SIG-M5 treated with dmso at 0.1 percent for 504 hours (cell line): ENCODE results near the gene SLC7A14.

ENCODE experiments used
- DNase-seq: peaks from one replicate; lab custom pipeline; 2025; ENCODE audit not compliant: unreplicated experiment; lab: John Stamatoyannopoulos, UW

SLC7A14 gene

DNA sequence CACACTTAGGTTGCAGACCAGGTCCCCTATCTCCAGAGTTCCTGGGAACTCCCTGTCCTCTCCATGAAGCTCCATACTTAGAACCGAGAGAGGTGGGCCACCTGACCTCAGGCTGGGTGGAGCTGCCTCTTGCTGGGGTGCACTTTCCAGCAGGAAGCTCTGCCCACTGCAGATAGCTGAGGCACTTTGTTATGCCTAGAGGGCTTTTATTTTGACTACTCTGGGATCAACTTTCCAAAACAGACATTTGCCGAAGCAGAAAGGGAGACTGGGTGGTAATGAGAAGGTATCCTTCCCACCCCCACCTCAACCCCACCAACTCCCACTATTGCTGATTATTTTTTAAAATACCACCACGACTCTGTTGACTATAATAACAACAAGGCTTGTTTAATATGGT, 112.5 kb downstream of the SLC7A14 start:
- no peak for DNase-seq

DNA sequence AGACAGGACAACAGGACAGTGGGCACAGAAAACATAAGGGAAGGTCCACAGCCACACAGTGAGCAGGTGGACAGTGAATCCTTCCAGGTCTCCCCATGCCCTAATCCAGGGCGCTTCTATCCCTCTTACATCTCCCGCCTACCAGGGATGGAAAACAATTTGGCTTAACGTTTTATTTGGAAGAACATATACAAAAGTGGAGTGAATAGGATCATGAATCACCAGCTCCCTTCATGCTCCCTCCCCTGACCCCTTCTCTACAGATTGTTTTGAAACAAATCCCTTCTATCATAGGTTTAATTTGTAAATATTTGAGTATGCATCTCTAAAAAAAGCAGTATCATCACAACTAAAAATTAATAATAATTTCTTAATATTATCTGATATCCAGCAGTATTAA, 114.7 kb downstream of the SLC7A14 start:
- DNase-seq, result no peak

DNA sequence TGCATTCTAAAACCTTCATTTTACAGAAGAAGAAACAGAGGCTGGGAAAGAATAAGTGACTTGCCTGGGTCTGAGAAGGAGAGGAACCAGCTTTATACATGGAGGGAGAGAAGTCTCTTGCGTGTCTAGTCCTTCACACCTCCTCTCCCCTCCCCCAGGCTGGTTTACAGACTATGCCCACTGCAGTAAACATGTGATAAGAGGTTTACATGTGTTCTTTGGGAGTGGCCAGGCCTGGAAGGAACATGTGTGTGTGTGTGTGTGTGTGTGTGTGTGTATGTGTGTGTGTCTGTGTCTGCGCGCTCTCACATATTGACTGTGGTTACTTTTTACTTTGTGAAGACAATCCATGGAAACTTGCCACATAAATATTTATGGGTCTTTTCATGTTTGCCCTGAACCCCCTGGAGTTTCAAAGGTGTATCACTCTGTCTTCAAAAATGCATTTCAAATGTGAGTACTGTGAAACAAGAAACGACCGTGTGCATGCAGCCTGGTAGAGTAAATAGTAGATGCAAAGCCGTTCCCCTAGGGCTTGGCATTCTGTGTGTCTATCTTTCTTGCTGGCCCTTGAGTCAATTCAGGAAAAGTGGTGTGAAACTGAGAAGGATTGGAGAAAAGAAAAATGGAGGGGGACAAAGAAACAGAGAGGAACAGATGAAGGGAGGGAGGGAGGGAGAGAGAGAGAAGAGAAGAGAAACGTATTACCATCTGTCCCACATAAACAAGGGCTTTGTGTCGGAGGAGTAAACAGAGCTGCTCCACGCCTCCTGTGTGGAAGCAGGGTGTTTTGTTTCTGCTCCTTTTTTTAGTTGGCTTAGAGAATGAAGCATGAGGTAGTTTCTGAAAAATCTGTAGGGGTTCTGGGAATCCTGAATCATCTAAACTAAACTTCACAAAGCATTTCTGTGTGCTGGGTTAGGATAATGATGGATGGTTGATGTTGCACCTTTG, 115.5 kb downstream of the SLC7A14 start:
- no peak for DNase-seq

DNA sequence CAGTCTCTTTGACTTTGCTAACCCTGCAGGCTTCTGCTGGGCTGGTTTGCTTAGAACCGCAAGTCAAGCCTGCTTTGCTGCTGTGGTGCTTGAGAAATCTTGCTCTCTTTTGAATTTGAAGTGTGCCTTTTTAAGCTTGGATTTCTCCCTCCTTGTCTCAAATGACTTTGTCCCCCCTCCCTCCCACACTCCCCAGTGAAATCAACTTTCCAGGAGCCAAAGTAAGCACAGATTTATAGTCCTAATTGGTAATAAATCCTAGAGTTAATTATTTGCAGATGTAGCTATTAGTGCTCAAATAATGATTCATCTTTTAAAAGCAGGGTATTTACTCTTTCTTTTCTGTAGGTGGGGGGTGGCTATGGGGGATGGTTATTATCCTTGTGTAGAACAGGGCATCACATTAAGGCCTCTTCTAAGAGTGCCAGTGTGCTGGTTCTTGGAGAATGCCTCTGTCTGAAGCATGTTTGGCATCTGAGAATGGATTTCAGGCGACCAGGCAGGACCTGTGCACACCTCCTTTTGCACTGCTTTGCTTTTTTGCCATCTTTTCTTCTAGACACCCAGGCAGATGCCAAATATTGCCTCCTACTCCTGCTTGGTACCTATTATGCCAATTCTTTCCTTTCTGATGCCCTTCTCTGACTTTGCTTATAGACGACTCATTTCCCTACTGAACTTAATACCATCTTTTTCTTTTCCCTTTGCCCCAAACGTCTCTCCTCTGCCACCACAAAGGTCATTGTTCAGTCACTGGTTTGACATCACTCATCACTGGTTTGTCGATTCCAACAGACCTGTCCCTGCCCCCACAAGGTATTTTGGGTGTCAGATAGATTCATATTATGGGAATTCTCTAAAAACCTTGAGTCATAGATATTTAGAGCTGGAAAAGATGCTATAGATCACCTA, 116.5 kb downstream of the SLC7A14 start:
- DNase-seq, result no peak

DNA sequence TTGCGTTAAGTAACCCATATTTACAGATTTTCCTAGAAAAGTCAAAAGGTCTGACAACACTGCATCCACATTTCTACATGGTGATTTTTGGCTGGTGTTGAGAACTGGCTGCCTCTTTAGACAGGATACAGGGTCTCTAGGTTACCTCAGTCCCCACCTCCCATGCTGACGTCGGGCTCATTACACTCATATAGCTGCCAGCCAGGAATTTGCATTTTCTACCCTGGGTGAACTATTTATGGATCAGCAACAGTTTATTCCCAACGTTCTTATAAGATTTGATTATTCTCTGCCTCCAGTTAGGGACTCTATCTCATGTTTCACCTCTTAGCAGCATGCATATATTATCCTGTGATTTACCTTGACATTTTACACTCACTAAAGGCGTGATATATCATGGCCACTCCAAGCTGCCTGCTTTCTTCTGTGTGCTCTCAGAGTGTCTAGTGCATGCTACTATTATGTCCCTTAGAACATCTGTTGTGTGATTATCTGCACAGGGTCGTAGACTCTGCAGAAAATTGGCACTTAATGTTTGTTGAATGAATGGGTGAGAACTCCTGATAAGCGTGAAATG, 118.2 kb downstream of the SLC7A14 start:
- DNase-seq, result no peak

DNA sequence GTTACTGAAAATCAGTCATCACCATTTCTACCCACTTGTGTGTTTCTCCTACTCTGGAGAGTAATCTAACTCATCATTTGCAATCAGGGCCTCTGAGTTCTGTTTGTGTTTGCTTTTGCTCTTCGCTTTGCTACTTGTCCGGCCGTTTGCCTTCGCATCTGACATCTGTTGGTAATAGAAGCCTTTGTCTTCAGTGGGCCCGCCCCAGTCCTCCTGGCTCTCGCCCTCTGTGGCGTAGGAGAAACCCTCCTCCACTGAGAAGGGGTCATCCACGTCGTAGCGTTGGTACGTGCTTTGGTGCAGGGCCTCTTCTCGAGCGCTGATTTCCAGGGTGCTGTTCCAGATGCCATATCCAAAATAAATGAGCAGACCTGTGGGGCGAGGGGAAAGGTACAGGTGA, 118.9 kb downstream of the SLC7A14 start:
- DNase-seq, result no peak

DNA sequence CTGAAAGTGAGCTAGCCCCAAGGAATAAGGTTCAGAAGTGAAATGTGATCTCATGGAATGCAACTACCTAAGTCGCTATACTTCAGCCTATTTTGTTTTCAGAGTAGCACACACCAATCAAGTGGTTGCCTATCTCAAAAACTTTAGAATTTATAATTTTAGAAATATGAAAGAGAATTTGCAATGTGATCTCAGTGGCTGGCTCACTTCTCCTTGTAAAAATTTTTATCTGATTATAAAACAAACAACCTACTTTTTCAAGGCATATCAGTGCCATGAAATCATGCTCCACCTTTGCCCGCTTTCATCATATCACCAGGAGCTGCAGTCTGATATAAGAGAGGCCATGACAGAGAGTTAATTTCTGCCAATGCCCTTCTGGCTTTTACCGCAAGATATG, 119.9 kb downstream of the SLC7A14 start:
- no peak for DNase-seq

DNA sequence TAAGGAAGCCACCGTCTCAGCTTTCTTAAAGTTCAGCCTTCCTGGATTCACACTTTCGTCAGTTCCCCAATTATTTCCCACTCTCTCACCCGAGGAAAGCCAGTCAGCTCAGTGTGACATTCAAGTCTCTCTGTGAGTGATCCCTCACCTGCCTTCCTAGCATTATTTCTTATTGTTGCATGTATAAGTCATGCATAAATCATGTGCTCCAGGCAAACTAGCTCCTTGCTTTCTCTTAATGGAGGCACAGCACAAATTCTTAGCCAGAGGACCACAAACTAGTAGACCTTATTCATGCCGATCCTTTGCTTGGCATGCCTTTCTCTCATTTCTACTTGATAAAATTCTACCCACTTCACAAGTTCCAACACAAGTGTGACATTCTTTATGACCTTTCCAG, 122.9 kb downstream of the SLC7A14 start:
- no peak for DNase-seq

DNA sequence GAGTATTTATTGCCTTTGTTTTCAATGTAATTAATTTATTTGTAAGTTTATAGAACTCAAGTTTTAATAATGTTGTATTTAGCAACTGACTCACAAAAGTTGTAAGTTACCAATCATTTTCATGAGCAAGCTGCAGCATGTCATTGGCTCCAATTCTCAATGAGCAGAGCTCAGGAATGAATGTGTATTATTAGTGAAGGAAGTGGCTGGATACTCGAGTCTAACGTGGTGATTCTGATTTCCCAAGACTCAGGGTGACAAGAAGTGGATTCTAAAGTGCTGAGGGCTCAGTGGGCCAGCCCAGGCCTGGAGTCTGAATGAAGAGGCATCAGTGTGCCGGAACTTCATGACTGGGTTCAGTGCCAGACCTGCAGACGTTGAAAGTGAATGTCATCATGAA, 127.6 kb downstream of the SLC7A14 start:
- no peak for DNase-seq

DNA sequence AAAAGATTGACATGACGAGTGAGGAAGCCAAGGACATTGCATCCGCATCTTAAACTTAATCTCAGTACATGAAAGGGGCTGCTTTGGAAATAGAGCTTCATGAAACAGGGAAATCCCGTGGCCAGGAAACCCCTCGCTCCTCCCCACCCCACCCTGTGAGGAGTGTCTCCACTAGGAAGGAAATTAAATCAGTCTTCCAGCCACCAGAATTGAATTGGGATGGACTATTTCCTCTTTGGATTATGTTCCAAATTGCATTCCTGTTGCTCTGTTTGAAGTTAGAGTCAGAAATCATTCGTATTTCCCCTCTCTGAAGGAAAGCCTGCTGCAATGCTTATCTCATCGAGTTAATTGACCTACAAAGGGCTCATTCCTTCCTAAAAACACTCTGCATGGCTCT, 131.4 kb downstream of the SLC7A14 start:
- DNase-seq, result no peak

DNA sequence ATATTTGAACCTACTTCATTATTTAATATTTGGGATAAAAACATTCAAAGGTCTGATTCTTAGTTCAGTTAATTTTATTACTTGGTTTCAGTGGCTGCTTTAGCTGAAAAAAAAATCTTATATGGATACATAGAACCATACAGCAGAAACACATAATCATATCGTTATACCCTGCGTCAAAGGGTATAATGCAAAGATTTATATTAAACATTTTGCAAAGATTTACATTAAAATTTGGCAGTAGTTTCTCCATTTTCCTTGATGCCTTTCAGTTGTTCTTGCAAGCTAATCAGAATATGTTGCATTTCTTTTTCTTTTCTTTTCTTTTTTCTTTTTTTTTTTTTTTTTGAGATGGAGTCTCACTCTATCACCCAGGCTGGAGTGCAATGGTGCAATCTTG, 135.8 kb downstream of the SLC7A14 start:
- no peak for DNase-seq

DNA sequence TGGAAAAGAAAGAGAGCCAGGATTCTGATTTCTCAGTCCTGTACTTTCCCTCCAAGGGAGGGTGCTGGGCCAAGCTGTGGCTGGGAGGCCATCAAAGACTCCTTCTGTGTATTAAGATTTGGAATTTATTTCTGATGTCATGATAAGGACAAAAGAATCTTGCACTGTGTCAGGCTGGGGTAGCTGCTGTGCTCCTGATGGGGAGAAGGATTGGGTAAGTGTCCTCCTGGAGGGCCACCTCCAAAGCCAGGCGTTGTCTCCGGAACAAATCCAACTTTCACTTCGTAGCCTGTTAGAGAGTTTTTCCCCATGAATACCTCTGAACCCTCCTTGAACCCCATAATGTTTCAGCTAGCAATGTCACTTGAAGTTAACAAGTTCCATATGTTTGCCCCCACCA, 137.3 kb downstream of the SLC7A14 start:
- DNase-seq, result no peak

DNA sequence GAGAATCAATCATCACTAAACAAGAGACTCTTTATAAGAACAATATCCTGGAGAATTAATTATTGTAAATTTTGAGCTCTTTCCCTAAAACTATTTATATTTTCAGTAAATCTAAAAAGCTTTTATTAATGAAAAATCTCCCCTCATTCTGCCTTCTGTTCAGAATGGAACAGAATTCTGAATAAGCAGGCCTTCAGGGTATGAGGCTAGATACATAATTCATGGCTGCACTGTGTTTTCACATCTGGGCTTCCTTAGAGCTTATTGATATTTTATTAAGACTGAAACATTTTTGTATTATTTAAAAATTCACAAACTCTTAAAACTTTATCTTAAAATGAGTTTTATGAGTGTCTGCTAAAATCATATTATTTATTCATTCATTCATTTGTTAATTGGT, 142.4 kb downstream of the SLC7A14 start:
- DNase-seq, result no peak

DNA sequence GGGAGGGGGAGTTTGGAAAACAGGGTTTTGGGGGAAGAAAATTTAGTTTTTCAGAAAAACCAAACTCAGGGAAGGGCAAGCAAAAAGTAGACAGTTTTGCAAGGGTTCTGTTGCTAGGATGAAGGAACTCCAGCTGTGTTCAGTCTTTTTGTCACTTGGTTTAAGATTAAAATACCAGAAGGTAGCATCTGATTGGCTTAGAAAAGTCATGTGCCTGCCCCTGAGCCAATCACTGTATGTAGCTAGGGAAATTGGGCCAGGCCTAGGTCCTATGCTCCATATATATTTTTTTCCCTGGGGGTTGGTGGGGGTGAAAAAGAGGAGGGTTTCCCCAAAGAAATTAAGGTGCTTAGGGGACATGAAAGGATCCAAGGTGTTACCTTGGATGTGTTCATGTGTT, 142.9 kb downstream of the SLC7A14 start:
- DNase-seq, result no peak

DNA sequence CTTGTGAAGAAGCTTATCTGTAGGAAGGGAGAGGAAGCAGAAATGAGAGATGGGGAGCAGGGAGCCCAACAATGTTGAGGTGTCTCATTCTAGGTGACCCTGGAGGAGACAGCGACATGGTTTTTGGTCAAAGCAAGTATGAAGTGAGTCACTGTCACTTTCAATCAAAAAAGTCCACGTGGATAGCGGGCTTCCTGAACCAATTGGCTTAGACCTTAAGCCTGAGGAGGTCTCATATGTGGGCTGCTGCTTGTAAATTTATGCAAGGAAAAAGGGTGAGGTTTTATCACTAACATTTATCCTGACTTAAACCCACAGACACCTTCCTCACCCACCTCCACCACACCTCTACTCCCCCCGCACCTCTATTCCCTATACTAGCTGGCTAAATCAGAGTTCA, 144.5 kb downstream of the SLC7A14 start:
- DNase-seq, result no peak

DNA sequence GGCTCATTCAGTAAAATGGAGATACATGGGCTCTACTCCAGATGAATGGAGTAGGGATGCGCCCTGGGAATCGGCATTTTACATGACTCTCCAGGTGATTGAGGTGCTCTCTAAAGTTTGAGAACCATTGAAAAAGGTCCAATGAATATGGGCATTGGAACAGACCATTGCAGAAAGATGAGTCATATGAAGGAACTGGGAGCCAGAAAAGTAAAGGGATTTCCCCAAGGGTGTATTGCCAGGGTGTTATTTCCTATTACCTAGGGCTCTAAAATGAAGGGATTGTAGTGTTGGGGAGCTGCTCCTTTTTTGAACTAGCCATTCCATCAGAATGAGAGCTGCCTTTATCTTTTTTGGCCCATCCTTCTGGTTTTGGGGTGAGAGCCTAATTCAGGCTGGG, 145.5 kb downstream of the SLC7A14 start:
- DNase-seq, result no peak

DNA sequence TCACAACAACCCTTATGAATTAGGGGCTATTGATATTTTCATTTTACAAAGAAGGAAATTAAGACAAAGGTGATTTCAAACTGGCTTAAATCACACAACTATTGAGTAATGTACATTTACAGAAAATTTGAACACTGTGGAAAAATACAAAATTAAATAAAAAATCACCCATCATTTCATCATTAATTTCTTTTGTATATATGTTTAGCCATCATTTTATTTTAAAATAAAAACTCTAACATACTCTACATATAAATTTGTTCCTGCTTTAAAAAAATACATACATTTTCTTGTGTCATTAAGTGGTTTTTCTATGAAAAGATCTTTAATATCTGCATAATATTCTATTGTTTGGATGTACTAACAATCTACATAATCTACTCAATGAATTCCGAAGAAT, 147.0 kb downstream of the SLC7A14 start:
- no peak for DNase-seq

DNA sequence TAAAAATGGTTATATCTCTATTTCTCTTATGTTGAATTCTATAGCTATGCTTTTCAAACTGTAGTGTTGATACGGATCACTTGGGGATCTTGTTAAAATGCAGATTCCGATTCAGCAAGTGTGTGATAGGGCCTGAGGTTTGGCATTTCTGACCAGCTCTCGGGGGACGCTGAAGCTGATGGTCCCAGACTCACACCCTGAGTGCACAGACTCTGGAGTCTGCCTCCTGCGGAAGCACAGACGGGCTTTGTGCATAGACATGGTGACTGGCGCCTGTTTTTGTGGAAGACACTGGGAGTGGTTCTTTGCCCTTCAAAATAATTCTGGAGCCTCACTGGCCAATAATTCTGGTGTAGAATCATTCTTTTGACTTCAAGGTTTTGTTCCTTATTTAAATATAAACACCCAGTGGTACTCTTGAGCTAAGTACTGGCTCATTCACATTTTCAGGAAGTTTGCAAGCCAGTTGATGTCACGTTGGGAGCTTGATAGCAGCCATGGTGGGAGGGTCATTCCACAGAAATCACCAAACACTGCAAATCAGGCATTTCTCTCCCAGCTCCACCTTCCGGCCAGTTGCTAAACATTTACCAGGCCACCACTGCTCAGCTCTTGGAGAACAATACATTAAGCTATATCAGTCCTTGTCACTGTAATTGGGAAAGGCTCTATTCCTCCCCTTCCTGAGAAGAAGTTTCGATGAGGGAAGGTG, 148.0 kb downstream of the SLC7A14 start:
- DNase-seq, result no peak

DNA sequence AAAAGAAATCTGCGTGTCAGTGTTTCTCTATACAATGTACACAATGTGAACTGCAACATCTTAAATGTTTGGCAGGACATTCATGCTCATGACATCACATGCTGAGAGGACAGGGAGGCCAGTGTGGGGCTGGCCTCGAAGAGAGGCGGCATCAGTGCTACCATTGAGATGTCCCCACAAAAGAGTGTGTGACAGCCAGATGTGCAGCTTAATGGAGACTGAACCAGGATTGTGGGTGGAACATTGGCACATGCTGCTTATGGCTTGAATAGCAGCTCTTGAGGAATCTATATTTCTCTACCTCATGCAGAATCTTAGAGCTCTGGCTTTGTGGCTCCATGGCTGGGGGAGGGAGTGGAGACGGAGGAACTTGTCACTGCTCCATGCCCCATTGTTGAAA, 148.7 kb downstream of the SLC7A14 start:
- DNase-seq, result no peak

DNA sequence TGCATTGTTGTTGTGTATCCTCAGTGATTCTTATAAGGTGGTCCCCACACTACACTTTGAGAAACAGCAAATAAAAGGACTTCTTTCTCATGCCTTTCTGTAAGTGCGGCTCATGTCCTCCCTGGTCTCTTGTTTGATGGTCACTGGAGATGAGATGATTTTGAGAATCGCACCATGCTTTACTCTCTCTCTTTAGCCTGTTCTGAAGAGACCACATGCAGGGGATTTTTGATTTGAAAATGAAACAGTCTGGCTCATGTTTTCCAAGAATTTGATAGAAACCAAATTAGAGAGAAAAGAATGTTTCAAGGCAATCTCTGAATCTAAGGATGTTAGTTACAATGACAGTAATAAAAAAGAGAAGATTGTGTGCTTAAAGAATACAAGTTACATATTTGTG, 149.2 kb downstream of the SLC7A14 start:
- DNase-seq, result no peak

DNA sequence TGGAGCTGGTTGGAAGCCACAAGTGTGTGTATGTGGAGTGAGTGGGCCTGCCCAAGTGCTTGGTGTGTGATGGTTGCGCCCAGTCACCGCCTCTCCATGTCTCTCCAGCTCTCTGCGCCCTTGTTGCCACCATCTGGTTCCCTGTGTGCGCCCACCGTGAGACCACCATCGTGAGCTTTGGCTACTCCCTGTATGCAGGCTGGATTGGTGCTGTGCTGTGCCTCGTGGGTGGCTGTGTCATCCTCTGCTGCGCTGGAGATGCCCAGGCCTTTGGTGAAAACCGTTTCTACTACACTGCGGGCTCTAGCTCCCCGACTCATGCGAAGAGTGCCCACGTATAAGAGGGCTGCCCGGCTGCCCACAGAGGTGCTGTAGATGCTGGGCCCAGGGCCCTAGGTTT, 153.5 kb downstream of the SLC7A14 start:
- no peak for DNase-seq
